Peyer's patch (tissue), 4 donors: ENCODE results near the gene TIFAB.

Source experiments
- CTCF ChIP-seq, 6 experiments: fragments of 450-650 bp in 4 of 6; fragments of 200-600 bp in 2 of 6; sonication (generic) in 1 of 6; IDR thresholded peaks; one replicate each; pipeline ENCODE4 v1.5.1; 2017 to 2019; ENCODE audit warnings: antibody characterized with exemption in 6 of 6, mild to moderate bottlenecking in 3 of 6, moderate library complexity in 1 of 6
- POLR2A ChIP-seq, 2 donors: fragments of 450-650 bp; IDR thresholded peaks; one replicate each; pipeline ENCODE4 v1.5.1; 2017; ENCODE audit warnings: antibody characterized with exemption in 2 of 2, mild to moderate bottlenecking in 2 of 2, moderate library complexity in 2 of 2

GRCh38 chr5:135405082-135405481 is 47.1 kb downstream of the TIFAB start:
- TF ChIP-seq CTCF (IDR thresholded peaks at IDR 0.05) (no peak), POLR2A (IDR thresholded peaks at IDR 0.05) (no peak)
